Heart left ventricle (tissue), 16 donors: ENCODE results near the gene RERG. TPM values are rescaled to one million over a fixed set of nuclear protein-coding genes. Genes with fewer than 3 reads are reported as not detected.

Source experiments
- ATAC-seq, 4 donors: fragments of 200-7000 bp; cut with Tn5 transposase; one replicate each; pipeline ENCODE4 v1.9.1; 2020 to 2022; ENCODE audit warnings: moderate library complexity in 4 of 4, mild to moderate bottlenecking in 3 of 4, moderate number of reproducible peaks in 1 of 4
- DNase-seq, 5 donors: peaks; one replicate each; pipeline ENCODE4 v3.0.0-alpha.2; 2020
- H3K27ac ChIP-seq, 12 donors: fragments of 200-600 bp; sonication (generic) in 4 of 12; one replicate each; pipeline versions ENCODE4 v1.5.0 to v1.8.0; 2016 to 2022; ENCODE audit warnings: mild to moderate bottlenecking in 2 of 12
- H3K27me3 ChIP-seq, 9 donors: fragments of 200-600 bp; sonication (generic) in 2 of 9; one replicate each; pipeline versions ENCODE4 v1.5.1 to v1.8.0; 2016 to 2022; ENCODE audit warnings: mild to moderate bottlenecking in 3 of 9
- H3K36me3 ChIP-seq, 9 donors: fragments of 200-600 bp; sonication (generic) in 2 of 9; one replicate each; pipeline versions ENCODE4 v1.5.0 to v1.8.0; 2018 to 2022; ENCODE audit warnings: mild to moderate bottlenecking in 2 of 9
- H3K4me1 ChIP-seq, 12 donors: fragments of 200-600 bp; sonication (generic) in 4 of 12; one replicate each; pipeline versions ENCODE4 v1.5.0 to v1.8.0; 2016 to 2022; ENCODE audit warnings: mild to moderate bottlenecking in 3 of 12
- H3K4me3 ChIP-seq, 12 donors: fragments of 200-600 bp; sonication (generic) in 4 of 12; one replicate each; pipeline versions ENCODE4 v1.5.0 to v1.8.0; 2017 to 2022; ENCODE audit warnings: mild to moderate bottlenecking in 9 of 12, moderate library complexity in 4 of 12
- H3K9me3 ChIP-seq, 12 donors: fragments of 200-600 bp; sonication (generic) in 4 of 12; one replicate each; pipeline versions ENCODE4 v1.5.0 to v1.8.0; 2016 to 2022; ENCODE audit warnings: mild to moderate bottlenecking in 1 of 12
- POLR2A ChIP-seq, 2 donors: fragments of 450-650 bp; IDR thresholded peaks; one replicate each; pipeline ENCODE4 v1.6.1; 2017; ENCODE audit warnings: antibody characterized with exemption in 2 of 2, mild to moderate bottlenecking in 2 of 2, moderate library complexity in 2 of 2
- whole genome bisulfite sequencing, 4 donors: extraction: QIAGEN DNeasy Blood & Tissue Kit in 2 of 4; methylation state at CpG; one replicate each; pipeline versions ENCODE4 v1.1.5 to v1.1.7; 2013 to 2018; 5-methylcytosine and 5-hydroxymethylcytosine counted together
- intact Hi-C, 10 donors: fragments of 100-400 bp; cut with DNase I; formaldehyde crosslinking; loops; one replicate each; pipeline versions ENCODE4 v1.11.1 to v1.14.2; 2022
- polyA plus RNA-seq, 2 donors: library from polyadenylated mRNA; stranded (reverse); fragments of 200-250 nt; gene quantifications; one replicate each; pipeline ENCODE4 v1.2.3, GENCODE V29; 2013
- total RNA-seq, 9 donors: library from RNA; depleted of rRNA in 2 of 9; stranded (reverse); fragments of >200 nt in 2 of 9; fragmentation: NEBNext Ultra II Directional in 3 of 9; extraction: Animal tissue kit (Norgen Biotek cat#: 25700) in 3 of 9; gene quantifications; one replicate each; pipeline versions ENCODE4 v1.1.0 to v1.2.4, GENCODE V29; 2016 to 2023
- TF ChIP-seq, protein P1 (sequence below), 12 donors: fragments of 200-600 bp; sonication (generic) in 4 of 12; IDR thresholded peaks; one replicate each; pipeline versions ENCODE4 v1.5.0 to v1.8.0; 2018 to 2022; ENCODE audit warnings: antibody characterized with exemption in 12 of 12, mild to moderate bottlenecking in 5 of 12
- donor health status: ischemic (EF 13 %, LVEDD 7.1; RV severe dilation, severe dysfunction).
- donor health status: healthy with polysubstance abuse.
- donor health status: DM: no; HTN: yes; CAD: no.
- donor health status: DM: no; HTN: no; CAD: no.
- donor health status: ischemic (EF 25% LVEDD 6.9; RV normal size, moderate dysfunction).
- donor health status: ischemic (EF 25% LVEDD 5.7; RV mildly dilated, moderate dysfunction).
- donor health status: healthy.
- donor health status: DM: yes; HTN: yes; CAD: no.
- donor health status: ischemic (EF 35%, LVEDD 5.7; RV mildly dilated, moderate dysfunction).
- donor health status: nonischemic (EF 11% LVEDD 7.7; RV severe dilation, severe dysfunction).
- donor health status: DM: yes; HTN: yes; CAD: no.
- donor health status: PGD.
- donor health status: ischemic (EF 29% LVEDD 5.4; RV normal size, mild dysfunction).
- donor health status: nonischemic (EF 23%, LVEDD 6.1; RV moderate dilation, normal function).

Gene RERG
- total and polyA plus RNA-seq, 11 donors = 2.9 to 17.7 (median 4.2) TPM

DNA sequence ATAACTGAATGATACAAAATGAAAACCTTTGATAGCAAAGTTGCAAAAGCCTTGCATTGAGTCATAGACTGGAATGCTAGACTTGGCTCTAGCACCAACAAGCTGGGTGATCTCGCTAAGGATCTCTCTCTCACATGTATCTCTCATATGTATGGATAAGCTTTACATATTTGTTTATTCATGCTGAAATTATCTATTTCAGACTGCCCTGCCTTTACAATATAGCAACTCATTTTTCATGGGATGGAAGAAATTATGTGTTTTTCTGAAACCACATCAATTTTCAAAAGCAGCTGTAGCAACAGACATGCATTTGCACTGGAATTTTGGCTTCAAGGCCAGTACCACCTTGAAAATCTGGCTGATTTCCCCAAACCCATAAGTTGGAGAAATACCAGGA is 11.4 kb downstream of the RERG start:
- DNase-seq (no peak), ATAC-seq (peak in 1 of 4 donors; percentile 67)
- no peak overlapping the region for H3K4me3 ChIP-seq
- peaks cover 0 to 53% (median 0%) of the 10 kb centered on the region in 12 donors for H3K4me1 ChIP-seq
- H3K9me3 ChIP-seq = no peaks in the 10 kb centered on the region
- peak overlapping the region in 11 of 12 donors; percentile 3 to 80 (median 64) for H3K27ac ChIP-seq
- H3K36me3 ChIP-seq = no peaks in the 10 kb centered on the region
- WGBS, 4 donors = 49 to 83% (median 69%) methylated on average over 1 of the region's 1 CpG
- TF ChIP-seq, protein P1, sequence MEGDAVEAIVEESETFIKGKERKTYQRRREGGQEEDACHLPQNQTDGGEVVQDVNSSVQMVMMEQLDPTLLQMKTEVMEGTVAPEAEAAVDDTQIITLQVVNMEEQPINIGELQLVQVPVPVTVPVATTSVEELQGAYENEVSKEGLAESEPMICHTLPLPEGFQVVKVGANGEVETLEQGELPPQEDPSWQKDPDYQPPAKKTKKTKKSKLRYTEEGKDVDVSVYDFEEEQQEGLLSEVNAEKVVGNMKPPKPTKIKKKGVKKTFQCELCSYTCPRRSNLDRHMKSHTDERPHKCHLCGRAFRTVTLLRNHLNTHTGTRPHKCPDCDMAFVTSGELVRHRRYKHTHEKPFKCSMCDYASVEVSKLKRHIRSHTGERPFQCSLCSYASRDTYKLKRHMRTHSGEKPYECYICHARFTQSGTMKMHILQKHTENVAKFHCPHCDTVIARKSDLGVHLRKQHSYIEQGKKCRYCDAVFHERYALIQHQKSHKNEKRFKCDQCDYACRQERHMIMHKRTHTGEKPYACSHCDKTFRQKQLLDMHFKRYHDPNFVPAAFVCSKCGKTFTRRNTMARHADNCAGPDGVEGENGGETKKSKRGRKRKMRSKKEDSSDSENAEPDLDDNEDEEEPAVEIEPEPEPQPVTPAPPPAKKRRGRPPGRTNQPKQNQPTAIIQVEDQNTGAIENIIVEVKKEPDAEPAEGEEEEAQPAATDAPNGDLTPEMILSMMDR (IDR thresholded peaks at IDR 0.05) = no peak
- TF ChIP-seq POLR2A (IDR thresholded peaks at IDR 0.05) = no peak
- intact Hi-C loops = loop anchor here in 1 of 10 donors (5.0 kb wide), 1 partner anchor 42 kb away; no protein-coding TSS in a partner anchor
- peaks cover 0 to 5% (median 0%) of the 10 kb centered on the region in 9 donors for H3K27me3 ChIP-seq

DNA sequence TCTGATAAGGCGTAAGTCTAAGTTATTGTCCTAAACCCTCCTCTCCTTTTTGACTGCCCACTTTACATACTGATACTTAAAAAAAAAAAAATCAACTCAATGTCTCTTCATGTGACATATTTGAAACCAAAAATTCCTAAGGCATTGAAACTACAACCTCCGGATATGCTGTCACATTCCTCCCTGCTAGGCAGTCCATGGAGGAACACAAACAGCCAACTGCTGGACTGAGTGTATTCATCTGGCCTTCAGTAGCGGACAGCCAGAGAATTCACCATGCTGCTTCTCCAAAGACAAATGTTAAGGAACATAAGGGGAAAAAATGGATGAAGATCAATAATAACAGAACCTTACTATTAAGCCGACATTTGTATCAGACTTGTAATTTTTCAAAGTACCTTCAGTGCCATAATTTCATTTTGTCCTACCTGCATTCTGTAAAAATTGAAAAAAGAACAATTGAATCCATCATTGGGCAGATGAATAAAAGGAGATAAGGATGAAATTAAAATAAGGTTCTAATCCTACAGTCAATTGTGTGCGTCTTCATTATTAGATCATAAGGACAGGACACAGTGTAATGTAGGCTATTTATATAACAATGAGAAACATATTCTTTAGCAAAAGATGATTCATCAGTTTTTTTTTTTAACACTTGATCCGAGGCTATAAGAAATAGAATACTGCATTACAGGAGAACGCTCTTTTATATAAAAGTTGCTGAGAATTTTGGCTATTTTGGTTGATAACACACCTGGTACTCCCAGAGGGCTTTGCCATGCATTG is 12.2 kb downstream of the RERG start:
- no peak for DNase-seq
- Histone ChIP-seq H3K27ac (peak overlapping the region in 10 of 12 donors; percentile 8 to 80 (median 65)), H3K4me1 (peaks cover 0 to 46% (median 0%) of the 10 kb centered on the region in 12 donors), H3K36me3 (no peaks in the 10 kb centered on the region), H3K27me3 (peaks cover 0 to 5% (median 0%) of the 10 kb centered on the region in 9 donors), H3K4me3 (no peak overlapping the region), H3K9me3 (peaks cover 0 to 1% (median 0%) of the 10 kb centered on the region in 12 donors)
- peak in 2 of 4 donors; percentile 57 to 76 for ATAC-seq
- no peak for TF ChIP-seq POLR2A (IDR thresholded peaks at IDR 0.05)
- TF ChIP-seq, protein P1 (IDR thresholded peaks at IDR 0.05) = no peak
- 70 to 80% (median 72%) methylated on average over 7 of the region's 7 CpGs for WGBS, 4 donors
- intact Hi-C loops = loop anchor here in 1 of 10 donors (5.0 kb wide), 1 partner anchor 42 kb away; no protein-coding TSS in a partner anchor

DNA sequence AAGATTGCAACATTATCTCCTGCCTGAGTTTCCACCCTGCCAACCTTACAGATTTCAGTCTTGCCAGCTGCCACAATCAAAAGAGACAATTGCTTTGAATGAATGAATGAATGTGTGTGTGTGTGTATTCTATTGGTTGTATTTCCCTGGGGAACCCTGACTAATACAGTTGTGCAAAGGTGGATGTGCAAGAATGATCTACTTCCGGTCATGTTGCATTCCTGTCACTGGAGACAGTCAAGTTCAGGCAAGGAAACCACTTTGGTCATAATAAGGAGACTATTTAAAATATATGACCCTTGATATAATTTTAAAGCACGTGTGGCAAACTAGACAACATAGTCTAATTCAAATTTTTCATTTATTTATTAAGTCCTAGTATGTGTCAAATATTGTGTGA is 13.1 kb downstream of the RERG start:
- intact Hi-C loops = loop anchor here in 1 of 10 donors (5.0 kb wide), 1 partner anchor 41 kb away; no protein-coding TSS in a partner anchor
- ATAC-seq = no peak

More for the DNA sequence above, 13.1 kb downstream of the RERG start:
- no peaks in the 10 kb centered on the region for H3K36me3 ChIP-seq
- H3K27me3 ChIP-seq = peaks cover 0 to 5% (median 0%) of the 10 kb centered on the region in 9 donors
- no peak overlapping the region for H3K4me3 ChIP-seq
- H3K4me1 ChIP-seq = peaks cover 0 to 41% (median 0%) of the 10 kb centered on the region in 12 donors
- 63 to 80% (median 75%) methylated on average over 2 of the region's 2 CpGs for WGBS, 4 donors
- peaks cover 0 to 4% (median 0%) of the 10 kb centered on the region in 12 donors for H3K9me3 ChIP-seq
- peak overlapping the region in 8 of 12 donors; percentile 44 to 80 (median 68) for H3K27ac ChIP-seq
- TF ChIP-seq POLR2A (IDR thresholded peaks at IDR 0.05) = no peak
- TF ChIP-seq, protein P1 (IDR thresholded peaks at IDR 0.05) = peak in 4 of 12 donors; percentile 12 to 26 (median 21)
- DNase-seq = no peak
